MCF 10A (cell line): ENCODE results near the gene ERVK3-1. TPM values are rescaled to one million over a fixed set of nuclear protein-coding genes. Genes with fewer than 3 reads are reported as not detected.
A peak's percentile ranks its signal among the peaks of the same experiment; 100 is the strongest.
"Not testable (repeated sequence)": the region's sequence is repeated elsewhere in the genome, so short reads cannot be mapped to it uniquely, and the experiment has no call there.

Experiments
- BruUV-seq: library from RNA; stranded (reverse); fragments of 400-500 nt; replicated peaks from 2 replicates; lab custom pipeline; 2021; lab: Mats Ljungman, UMichigan
- CTCF ChIA-PET: fragments of 300-600 bp; sonication (Branson Sonifier 250); formaldehyde crosslinking; extraction: SDS; loops from one replicate; lab custom pipeline; 2021; ENCODE audit warnings: antibody characterized with exemption, inconsistent platforms; lab: Yijun Ruan, JAX
- POLR2A ChIA-PET: fragments of 300-600, 350-650 bp; sonication (Branson Sonifier 250); formaldehyde crosslinking; extraction: SDS; loops from one replicate; lab custom pipeline; 2020; ENCODE audit warnings: antibody characterized with exemption, inconsistent platforms; lab: Yijun Ruan, JAX
- DNase-seq: peaks from one replicate; pipeline ENCODE4 v3.0.0-alpha.2; 2018; ENCODE audit not compliant: unreplicated experiment
- H3K27ac Mint-ChIP-seq: one replicate; pipeline ENCODE4 v1.8.0; 2022; ENCODE audit warnings: mild to moderate bottlenecking, low read depth, mixed read lengths; ENCODE audit not compliant: unreplicated experiment
- H3K27me3 Mint-ChIP-seq: one replicate; pipeline ENCODE4 v1.8.0; 2022; ENCODE audit warnings: mixed read lengths; ENCODE audit not compliant: insufficient read depth, unreplicated experiment
- H3K36me3 Mint-ChIP-seq: one replicate; pipeline ENCODE4 v1.8.0; 2022; ENCODE audit warnings: mild to moderate bottlenecking, moderate library complexity, mixed read lengths; ENCODE audit not compliant: insufficient read depth, unreplicated experiment
- H3K4me1 Mint-ChIP-seq: one replicate; pipeline ENCODE4 v1.8.0; 2022; ENCODE audit warnings: mixed read lengths; ENCODE audit not compliant: insufficient read depth, unreplicated experiment
- H3K4me3 Mint-ChIP-seq: one replicate; pipeline ENCODE4 v1.8.0; 2022; ENCODE audit warnings: mild to moderate bottlenecking, moderate library complexity, mixed read lengths; ENCODE audit not compliant: unreplicated experiment
- H3K9me3 Mint-ChIP-seq: one replicate; pipeline ENCODE4 v1.8.0; 2022; ENCODE audit warnings: mixed read lengths; ENCODE audit not compliant: unreplicated experiment
- intact Hi-C: fragments of 100-400 bp; cut with micrococcal nuclease; formaldehyde crosslinking; loops from 2 replicates; pipeline ENCODE4 v1.14.1; 2022
- total RNA-seq: library from RNA; stranded (reverse); gene quantifications from 2 replicates; pipeline ENCODE4 v1.2.3, GENCODE V29; 2022
- TF ChIP-seq, protein P1 (sequence below): fragments of 200-600 bp; IDR thresholded peaks from one replicate; pipeline ENCODE4 v1.8.0; 2022; ENCODE audit warnings: antibody characterized with exemption, mild to moderate bottlenecking; ENCODE audit not compliant: unreplicated experiment

ERVK3-1 gene
- total RNA-seq, 1 experiment from 2014 or later: 63.1 TPM

DNA sequence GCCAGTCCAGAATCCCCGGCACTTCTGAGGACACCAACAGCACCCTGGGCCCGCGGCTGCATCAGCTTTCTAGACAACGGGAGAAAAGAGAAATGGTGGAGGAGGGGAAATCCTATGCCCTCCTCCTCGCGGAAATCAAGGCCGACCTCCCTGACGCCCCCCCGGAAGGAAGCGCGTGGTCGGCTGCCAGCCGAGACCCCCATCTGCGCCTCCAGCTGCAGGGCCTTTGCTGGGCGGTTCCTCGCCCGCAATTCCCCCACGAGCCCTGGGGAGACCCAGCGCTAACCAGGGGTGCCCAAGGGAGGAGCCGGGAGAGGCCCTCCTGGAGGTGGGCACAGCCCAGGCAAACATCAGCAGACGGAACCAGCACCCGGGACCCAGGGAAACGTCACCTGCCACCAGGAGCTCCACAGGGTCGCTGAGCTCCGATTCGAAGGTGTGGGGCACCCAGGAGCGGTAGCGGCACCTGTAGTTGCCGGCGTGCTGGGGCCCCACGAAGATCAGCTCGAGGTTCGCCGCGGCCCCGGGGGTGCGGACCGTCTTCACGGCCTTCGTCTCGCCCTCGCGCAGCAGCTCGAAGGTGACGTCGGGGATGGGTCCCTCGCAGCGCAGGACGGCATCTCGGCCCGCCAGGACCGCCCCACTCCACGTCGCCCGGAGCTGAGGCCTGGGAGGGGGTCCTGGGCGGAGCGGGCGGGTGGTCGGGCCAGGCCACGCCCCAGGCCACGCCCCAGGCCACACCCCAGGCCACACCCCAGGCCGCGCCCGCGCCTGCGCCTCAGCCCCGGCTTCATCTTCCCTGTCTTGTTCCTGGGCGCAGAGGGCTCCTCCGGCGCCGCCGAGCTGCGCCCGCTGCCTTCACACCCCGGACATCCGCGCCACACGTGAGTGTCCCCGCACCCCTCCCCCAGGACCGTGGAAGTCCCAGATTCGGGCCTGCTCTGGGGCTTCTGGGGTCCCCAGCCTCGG is 42.1 kb downstream of the ERVK3-1 start:
- peak; percentile 50 for DNase-seq
- Mint-ChIP-seq H3K4me3 (peak overlapping the region; percentile 84), H3K36me3 (no peaks in the 10 kb centered on the region), H3K27ac (peak overlapping the region; percentile 64), H3K27me3 (no peaks in the 10 kb centered on the region), H3K4me1 (peaks cover 5% of the 10 kb centered on the region), H3K9me3 (peaks cover 6% of the 10 kb centered on the region)
- TF ChIP-seq, protein P1, sequence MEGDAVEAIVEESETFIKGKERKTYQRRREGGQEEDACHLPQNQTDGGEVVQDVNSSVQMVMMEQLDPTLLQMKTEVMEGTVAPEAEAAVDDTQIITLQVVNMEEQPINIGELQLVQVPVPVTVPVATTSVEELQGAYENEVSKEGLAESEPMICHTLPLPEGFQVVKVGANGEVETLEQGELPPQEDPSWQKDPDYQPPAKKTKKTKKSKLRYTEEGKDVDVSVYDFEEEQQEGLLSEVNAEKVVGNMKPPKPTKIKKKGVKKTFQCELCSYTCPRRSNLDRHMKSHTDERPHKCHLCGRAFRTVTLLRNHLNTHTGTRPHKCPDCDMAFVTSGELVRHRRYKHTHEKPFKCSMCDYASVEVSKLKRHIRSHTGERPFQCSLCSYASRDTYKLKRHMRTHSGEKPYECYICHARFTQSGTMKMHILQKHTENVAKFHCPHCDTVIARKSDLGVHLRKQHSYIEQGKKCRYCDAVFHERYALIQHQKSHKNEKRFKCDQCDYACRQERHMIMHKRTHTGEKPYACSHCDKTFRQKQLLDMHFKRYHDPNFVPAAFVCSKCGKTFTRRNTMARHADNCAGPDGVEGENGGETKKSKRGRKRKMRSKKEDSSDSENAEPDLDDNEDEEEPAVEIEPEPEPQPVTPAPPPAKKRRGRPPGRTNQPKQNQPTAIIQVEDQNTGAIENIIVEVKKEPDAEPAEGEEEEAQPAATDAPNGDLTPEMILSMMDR: no peak
- CTCF ChIA-PET: interaction anchor here (0.6 to 2.6 kb wide), 4 partner anchors 17 to 1072 kb away, joined by 3 to 7 read pairs (median 3); no protein-coding TSS in a partner anchor
- POLR2A ChIA-PET: interaction anchor here (0.6 to 4.2 kb wide), 12 partner anchors 14 to 532 kb away, joined by 3 to 32 read pairs (median 7); partner anchors contain the start of genes ZNF497, ZNF552, ZNF837 and ZSCAN22
- BruUV-seq: TSS peak; percentile 31
- intact Hi-C loops: no loop called here

DNA sequence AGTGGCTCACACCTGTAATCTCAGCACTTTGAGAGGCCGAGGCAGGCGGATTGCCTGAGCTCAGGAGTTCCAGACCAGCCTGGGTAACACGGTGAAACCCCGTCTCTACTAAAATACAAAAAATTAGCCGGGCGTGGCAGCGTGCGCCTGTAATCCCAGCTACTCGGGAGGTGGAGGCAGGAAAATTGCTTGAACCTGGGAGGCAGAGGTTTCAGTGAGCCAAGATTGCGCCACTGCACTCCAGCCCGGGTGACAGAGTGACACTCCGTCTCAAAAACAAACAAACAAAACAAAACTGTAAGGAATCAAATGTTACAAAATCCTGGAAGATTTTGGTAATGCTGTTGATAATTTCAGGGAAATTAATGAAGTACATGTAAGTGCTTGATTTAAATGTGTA is 42.9 kb downstream of the ERVK3-1 start:
- BruUV-seq, H3K4me1 Mint-ChIP-seq, H3K36me3 Mint-ChIP-seq, H3K9me3 Mint-ChIP-seq, intact Hi-C loops, DNase-seq, H3K27me3 Mint-ChIP-seq: not testable (repeated sequence)
- Mint-ChIP-seq H3K4me3 (peak overlapping the region; percentile 84), H3K27ac (peak overlapping the region; percentile 64)
- CTCF ChIA-PET: interaction anchor here (1.4 to 2.6 kb wide), 2 partner anchors 16 to 19 kb away, joined by 3 to 7 read pairs; no protein-coding TSS in a partner anchor
- POLR2A ChIA-PET: interaction anchor here (0.7 to 4.2 kb wide), 9 partner anchors 13 to 33 kb away, joined by 3 to 32 read pairs (median 9); partner anchors contain the start of genes ZNF497, ZNF837 and ZSCAN22

DNA sequence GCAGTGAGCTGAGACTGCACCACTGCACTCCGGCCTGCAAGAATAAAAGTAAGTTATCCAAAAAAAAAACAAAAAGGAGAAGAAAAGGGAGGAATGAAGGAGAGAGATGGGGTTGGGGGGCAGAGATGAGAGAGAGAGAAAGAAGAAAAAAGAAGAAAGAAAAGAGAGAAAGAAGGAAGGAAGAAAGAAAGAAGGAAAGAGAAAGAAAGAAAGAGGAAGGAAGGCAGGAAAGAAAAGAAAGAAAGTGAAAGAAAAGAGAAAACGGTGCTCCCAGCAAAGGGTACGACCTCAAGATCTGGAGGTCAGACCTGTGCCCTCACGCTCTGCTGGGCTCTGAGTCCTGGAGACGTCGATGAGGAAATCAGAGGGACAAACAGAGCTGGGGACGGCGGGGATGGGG is 44.4 kb downstream of the ERVK3-1 start:
- peaks cover 5% of the 10 kb centered on the region for H3K4me1 Mint-ChIP-seq
- H3K4me3 Mint-ChIP-seq: no peak overlapping the region
- no peaks in the 10 kb centered on the region for H3K27me3 Mint-ChIP-seq
- peaks cover 7% of the 10 kb centered on the region for H3K36me3 Mint-ChIP-seq
- TF ChIP-seq, protein P1: no peak
- no TSS peak for BruUV-seq
- ChIA-PET CTCF (no interaction called here), POLR2A (interaction anchor here (4.0 kb wide), 1 partner anchor 13 kb away, joined by 32 read pairs; the partner anchor contains the start of gene ZNF497)
- H3K27ac Mint-ChIP-seq: no peak overlapping the region
- no peak for DNase-seq
- H3K9me3 Mint-ChIP-seq: peaks cover 6% of the 10 kb centered on the region
- intact Hi-C loops: no loop called here

DNA sequence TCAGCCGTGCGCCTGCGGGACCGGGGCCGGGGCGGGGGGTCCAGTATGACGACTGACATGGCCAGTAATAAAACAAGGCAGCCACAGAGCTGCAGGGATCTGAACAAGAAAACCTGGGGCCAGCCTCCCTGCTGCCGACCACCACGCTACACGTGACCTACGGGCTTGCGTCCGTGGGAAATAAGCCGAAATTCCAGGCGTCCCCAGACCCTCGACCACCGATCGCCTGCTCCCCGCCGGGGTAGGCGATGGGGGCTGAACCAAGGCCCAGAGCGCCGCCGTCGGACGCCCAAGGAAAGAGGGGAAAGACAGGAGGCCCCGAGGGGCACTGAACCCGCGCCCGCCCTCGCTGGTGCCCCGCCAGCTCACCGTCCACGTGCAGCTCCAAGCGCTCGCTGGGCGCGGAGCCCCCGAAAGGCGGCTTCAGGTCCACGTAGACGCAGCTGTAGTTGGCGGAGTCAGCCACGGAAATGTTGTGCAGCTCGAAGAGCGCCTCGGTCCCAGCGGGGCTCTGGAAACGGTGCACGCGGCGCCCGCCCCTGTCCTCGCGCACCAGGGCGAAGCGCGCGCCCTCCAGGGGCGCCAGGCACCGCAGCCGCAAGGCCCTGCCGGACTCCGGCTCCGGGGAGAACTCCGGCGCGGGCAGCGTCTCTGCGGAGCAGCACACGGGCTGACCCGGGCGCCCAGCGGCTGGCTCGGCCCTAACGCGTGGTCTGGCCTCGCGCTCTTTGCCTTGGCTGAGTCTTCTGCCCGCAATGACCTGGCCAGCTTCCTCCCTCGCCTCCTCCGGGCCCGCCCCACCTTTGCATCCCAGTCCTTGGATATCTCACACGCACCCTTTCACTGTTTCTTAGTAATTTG is 45.1 kb downstream of the ERVK3-1 start:
- H3K9me3 Mint-ChIP-seq: peaks cover 6% of the 10 kb centered on the region
- BruUV-seq: no TSS peak

More for the DNA sequence above, 45.1 kb downstream of the ERVK3-1 start:
- no peak overlapping the region for H3K4me3 Mint-ChIP-seq
- CTCF ChIA-PET: no interaction called here
- POLR2A ChIA-PET: interaction anchor here (4.0 kb wide), 1 partner anchor 13 kb away, joined by 32 read pairs; the partner anchor contains the start of gene ZNF497
- TF ChIP-seq, protein P1: no peak
- H3K27ac Mint-ChIP-seq: no peak overlapping the region
- H3K36me3 Mint-ChIP-seq: peaks cover 11% of the 10 kb centered on the region
- no peak for DNase-seq
- H3K4me1 Mint-ChIP-seq: peaks cover 5% of the 10 kb centered on the region
- no peaks in the 10 kb centered on the region for H3K27me3 Mint-ChIP-seq
- intact Hi-C loops: no loop called here
